Fibroblast of villous mesenchyme (primary cell): ENCODE data around the gene KIRREL3. TPM values are rescaled to one million over a fixed set of nuclear protein-coding genes. Genes with fewer than 3 reads are reported as not detected.

Experiments used
- DNase-seq: peaks from one replicate; pipeline ENCODE4 v3.0.0-alpha.2; 2010; ENCODE audit warnings: low read depth
- H3K4me3 ChIP-seq: 2 replicates; pipeline ENCODE4 v1.5.1; 2011; ENCODE audit warnings: low read depth, mild to moderate bottlenecking, low read length
- CTCF ChIP-seq: IDR thresholded peaks from 2 replicates; pipeline ENCODE4 v1.5.1; 2012; ENCODE audit warnings: low read depth, mild to moderate bottlenecking, low read length; ENCODE audit not compliant: insufficient read depth
- total RNA-seq: library from RNA; depleted of rRNA; stranded (reverse); fragments of >200 nt; gene quantifications from 2 replicates; pipeline ENCODE4 v1.2.3, GENCODE V29; 2012

KIRREL3 gene
- total RNA-seq, 1 donor = 9.9 TPM

GRCh38 chr11:126748793-126749192, 251.8 kb downstream of the KIRREL3 start:
- no peak for DNase-seq
- no peak for TF ChIP-seq CTCF
- H3K4me3 ChIP-seq = no peak overlapping the region

GRCh38 chr11:126748100-126748791, 252.3 kb downstream of the KIRREL3 start:
- no peak for TF ChIP-seq CTCF
- no peak overlapping the region for H3K4me3 ChIP-seq
- no peak for DNase-seq

GRCh38 chr11:126747315-126747714, 253.3 kb downstream of the KIRREL3 start:
- no peak for DNase-seq
- TF ChIP-seq CTCF = no peak
- H3K4me3 ChIP-seq = no peak overlapping the region

GRCh38 chr11:126746443-126746842, 254.1 kb downstream of the KIRREL3 start:
- TF ChIP-seq CTCF = no peak
- no peak for DNase-seq
- H3K4me3 ChIP-seq = no peak overlapping the region

- no peak for DNase-seq
- H3K4me3 ChIP-seq = no peak overlapping the region
- TF ChIP-seq CTCF = no peak
Measured at GRCh38 chr11:126744699-126745098, 255.9 kb downstream of the KIRREL3 start.

- no peak for TF ChIP-seq CTCF
- H3K4me3 ChIP-seq = no peak overlapping the region
- no peak for DNase-seq
Measured at GRCh38 chr11:126743628-126744027, 256.9 kb downstream of the KIRREL3 start.

- H3K4me3 ChIP-seq = no peak overlapping the region
- no peak for DNase-seq
- no peak for TF ChIP-seq CTCF
Measured at GRCh38 chr11:126742582-126742981, 258.0 kb downstream of the KIRREL3 start.
